Large intestine (tissue), 3 donors: Measurements from ENCODE around the gene RNF8. TPM values are rescaled to one million over a fixed set of nuclear protein-coding genes. Genes with fewer than 3 reads are reported as not detected.
"Not testable (repeated sequence)": the region's sequence is repeated elsewhere in the genome, so short reads cannot be mapped to it uniquely, and the experiment has no call there.

Experiments
- DNase-seq, 2 donors: peaks; one replicate each; pipeline versions ENCODE4 v3.0.0 to v3.0.0-alpha.2; 2013
- H3K27ac ChIP-seq: one replicate; pipeline ENCODE4 v1.5.1; 2013; ENCODE audit warnings: low read length
- H3K27me3 ChIP-seq: 2 replicates; pipeline ENCODE4 v1.6.1; 2013; ENCODE audit warnings: low read length; ENCODE audit not compliant: control insufficient read depth, insufficient read depth
- H3K36me3 ChIP-seq: 2 replicates; pipeline ENCODE4 v1.6.1; 2013; ENCODE audit warnings: low read length; ENCODE audit not compliant: control insufficient read depth, insufficient read depth
- H3K4me1 ChIP-seq: one replicate; pipeline ENCODE4 v1.6.1; 2013; ENCODE audit warnings: low read length; ENCODE audit not compliant: control insufficient read depth, insufficient read depth
- H3K4me3 ChIP-seq: one replicate; pipeline ENCODE4 v1.5.1; 2013; ENCODE audit warnings: low read length
- H3K9me3 ChIP-seq: one replicate; pipeline ENCODE4 v1.6.1; 2013; ENCODE audit warnings: mild to moderate bottlenecking, low read depth, low read length, moderate library complexity; ENCODE audit not compliant: control insufficient read depth
- WGBS: methylation state at CpG from one replicate; pipeline ENCODE4 v1.1.5; 2013; ENCODE audit warnings: low lambda C conversion rate; ENCODE audit not compliant: insufficient coverage; 5-methylcytosine and 5-hydroxymethylcytosine counted together
- polyA plus RNA-seq: library from polyadenylated mRNA; unstranded; fragments of 120-200 nt; gene quantifications from one replicate; pipeline ENCODE4 v1.2.1, GENCODE V29; 2013

Gene RNF8
- polyA plus RNA-seq, 1 donor: 15.5 TPM

- Histone ChIP-seq H3K27me3 (no peaks in the 10 kb centered on the region), H3K4me3 (no peak overlapping the region), H3K4me1 (peaks cover 12% of the 10 kb centered on the region), H3K27ac (no peak overlapping the region), H3K36me3 (peaks cover 34% of the 10 kb centered on the region), H3K9me3 (no peaks in the 10 kb centered on the region)
- DNase-seq: no peak
- WGBS: 100% methylated on average over 2 of the region's 8 CpGs
These were observed 32.0 kb upstream of the RNF8 start for GRCh38 chr6:37321516-37322415.

GRCh38 chr6:37323580-37323979 lies 30.2 kb upstream of the RNF8 start:
- H3K27me3 ChIP-seq: no peaks in the 10 kb centered on the region
- 100% methylated on average over 1 of the region's 3 CpGs for WGBS
- peaks cover 12% of the 10 kb centered on the region for H3K4me1 ChIP-seq
- peaks cover 17% of the 10 kb centered on the region for H3K36me3 ChIP-seq
- no peak overlapping the region for H3K27ac ChIP-seq
- no peak overlapping the region for H3K4me3 ChIP-seq
- no peaks in the 10 kb centered on the region for H3K9me3 ChIP-seq
- DNase-seq: no peak

- H3K27ac ChIP-seq: peak overlapping the region; percentile 73
- DNase-seq: no peak
- WGBS: 54% methylated on average over 4 of the region's 4 CpGs
These were observed 29.4 kb upstream of the RNF8 start for GRCh38 chr6:37324131-37325033.

GRCh38 chr6:37330345-37330744 lies 23.4 kb upstream of the RNF8 start:
- not testable (repeated sequence) for H3K4me3 ChIP-seq

More at GRCh38 chr6:37324131-37325033, 29.4 kb upstream of the RNF8 start:
- H3K4me3 ChIP-seq: no peak overlapping the region
- peaks cover 12% of the 10 kb centered on the region for H3K4me1 ChIP-seq
- no peaks in the 10 kb centered on the region for H3K27me3 ChIP-seq
- no peaks in the 10 kb centered on the region for H3K9me3 ChIP-seq
- peaks cover 17% of the 10 kb centered on the region for H3K36me3 ChIP-seq

GRCh38 chr6:37331047-37331446 lies 22.7 kb upstream of the RNF8 start:
- H3K36me3 ChIP-seq: peaks cover 11% of the 10 kb centered on the region
- no peak overlapping the region for H3K4me3 ChIP-seq
- WGBS: no CpG with 5 or more reads among the region's 13 CpGs
- H3K4me1 ChIP-seq: no peaks in the 10 kb centered on the region
- H3K27me3 ChIP-seq: no peaks in the 10 kb centered on the region
- no peak for DNase-seq
- no peak overlapping the region for H3K27ac ChIP-seq
- no peaks in the 10 kb centered on the region for H3K9me3 ChIP-seq

More at GRCh38 chr6:37330345-37330744, 23.4 kb upstream of the RNF8 start:
- H3K4me1 ChIP-seq, H3K9me3 ChIP-seq, H3K27me3 ChIP-seq, DNase-seq, H3K27ac ChIP-seq: not testable (repeated sequence)
- 100% methylated on average over 1 of the region's 10 CpGs for WGBS
- peaks cover 11% of the 10 kb centered on the region for H3K36me3 ChIP-seq

GRCh38 chr6:37332894-37333293 lies 20.9 kb upstream of the RNF8 start:
- DNase-seq: no peak
- Histone ChIP-seq H3K36me3 (peaks cover 11% of the 10 kb centered on the region), H3K27me3 (no peaks in the 10 kb centered on the region), H3K4me1 (no peaks in the 10 kb centered on the region), H3K9me3 (no peaks in the 10 kb centered on the region), H3K27ac (no peak overlapping the region), H3K4me3 (no peak overlapping the region)
- WGBS: no CpG with 5 or more reads among the region's 1 CpG

- no peaks in the 10 kb centered on the region for H3K4me1 ChIP-seq
- DNase-seq: no peak
- no peaks in the 10 kb centered on the region for H3K27me3 ChIP-seq
- no peaks in the 10 kb centered on the region for H3K9me3 ChIP-seq
- H3K4me3 ChIP-seq: no peak overlapping the region
- H3K36me3 ChIP-seq: peaks cover 11% of the 10 kb centered on the region
- H3K27ac ChIP-seq: no peak overlapping the region
These were observed 19.7 kb upstream of the RNF8 start for GRCh38 chr6:37334047-37334446.

- DNase-seq, H3K9me3 ChIP-seq, H3K4me1 ChIP-seq, H3K36me3 ChIP-seq, H3K27me3 ChIP-seq, H3K4me3 ChIP-seq, H3K27ac ChIP-seq: not testable (repeated sequence)
- no CpG with 5 or more reads among the region's 3 CpGs for WGBS
These were observed 15.5 kb upstream of the RNF8 start for GRCh38 chr6:37338317-37338716.

- 100% methylated on average over 1 of the region's 5 CpGs for WGBS
- H3K36me3 ChIP-seq: no peaks in the 10 kb centered on the region
These were observed 15.0 kb upstream of the RNF8 start for GRCh38 chr6:37338745-37339255.

More at GRCh38 chr6:37338745-37339255, 15.0 kb upstream of the RNF8 start:
- Histone ChIP-seq H3K27ac (no peak overlapping the region), H3K4me1 (no peaks in the 10 kb centered on the region), H3K4me3 (no peak overlapping the region), H3K27me3 (peaks cover 8% of the 10 kb centered on the region), H3K9me3 (no peaks in the 10 kb centered on the region)
- no peak for DNase-seq
